DMS 273 treated with DMSO at 0.1 percent for 48 hours (cell line): ENCODE results near the gene MYO7B.

Source experiments
- DNase-seq: peaks from one replicate; lab custom pipeline; 2025; lab: John Stamatoyannopoulos, UW

The MYO7B gene

DNA sequence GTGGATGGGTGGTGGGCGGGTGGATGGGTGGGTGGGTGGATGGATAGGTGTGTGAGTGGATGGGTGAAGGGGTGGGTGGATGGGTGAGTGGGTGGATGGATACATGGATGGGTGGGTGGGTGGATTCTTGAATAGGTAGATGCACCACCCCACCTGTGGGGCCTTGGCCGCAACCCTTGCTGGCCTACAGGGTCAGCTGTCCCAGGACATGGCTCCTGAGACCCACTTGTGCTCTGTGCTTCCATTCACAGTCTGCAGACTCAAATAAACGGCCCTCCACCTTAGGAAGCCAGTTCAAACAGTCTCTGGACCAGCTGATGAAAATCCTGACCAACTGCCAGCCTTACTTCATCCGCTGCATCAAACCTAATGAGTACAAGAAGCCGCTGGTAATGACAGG lies 54.4 kb downstream of the MYO7B start:
- DNase-seq, result no peak

DNA sequence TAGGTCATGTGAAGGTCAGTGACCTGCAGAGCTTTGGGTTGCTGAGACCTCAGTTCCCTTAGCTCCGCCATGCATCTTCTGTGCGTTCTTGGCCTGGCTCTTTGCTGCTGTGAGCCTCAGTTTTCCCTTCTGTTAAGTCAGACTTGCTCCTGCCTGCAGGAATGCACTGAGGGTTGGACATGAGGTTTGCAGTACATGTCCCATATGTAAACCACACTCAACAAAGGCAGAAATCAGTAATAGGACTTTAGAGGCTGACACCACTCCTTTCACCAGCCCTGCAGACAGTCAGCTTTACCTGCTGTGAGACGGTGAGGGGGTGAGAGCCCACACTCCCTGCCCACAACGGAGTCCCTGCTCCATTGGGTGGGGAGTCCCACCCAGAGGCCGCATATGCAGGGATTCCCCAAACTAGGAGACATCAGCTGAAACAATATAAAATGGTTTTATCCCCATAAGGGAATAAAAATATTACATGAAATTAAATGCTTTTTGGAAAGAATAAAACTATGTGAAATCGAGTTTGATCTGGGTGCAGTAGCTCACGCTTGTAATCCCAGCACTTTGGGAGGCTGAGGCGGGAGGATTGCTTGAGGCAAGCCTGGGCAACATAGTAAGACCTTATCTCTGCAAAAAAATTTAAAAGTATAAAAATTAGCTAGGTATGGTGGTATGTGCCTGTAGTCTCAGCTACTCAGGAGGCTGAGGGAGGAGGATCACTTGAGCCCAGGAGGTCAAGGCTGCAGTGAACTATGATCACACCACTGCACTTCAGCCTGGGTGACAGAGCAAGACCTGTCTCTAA lies 55.1 kb downstream of the MYO7B start:
- no peak for DNase-seq

DNA sequence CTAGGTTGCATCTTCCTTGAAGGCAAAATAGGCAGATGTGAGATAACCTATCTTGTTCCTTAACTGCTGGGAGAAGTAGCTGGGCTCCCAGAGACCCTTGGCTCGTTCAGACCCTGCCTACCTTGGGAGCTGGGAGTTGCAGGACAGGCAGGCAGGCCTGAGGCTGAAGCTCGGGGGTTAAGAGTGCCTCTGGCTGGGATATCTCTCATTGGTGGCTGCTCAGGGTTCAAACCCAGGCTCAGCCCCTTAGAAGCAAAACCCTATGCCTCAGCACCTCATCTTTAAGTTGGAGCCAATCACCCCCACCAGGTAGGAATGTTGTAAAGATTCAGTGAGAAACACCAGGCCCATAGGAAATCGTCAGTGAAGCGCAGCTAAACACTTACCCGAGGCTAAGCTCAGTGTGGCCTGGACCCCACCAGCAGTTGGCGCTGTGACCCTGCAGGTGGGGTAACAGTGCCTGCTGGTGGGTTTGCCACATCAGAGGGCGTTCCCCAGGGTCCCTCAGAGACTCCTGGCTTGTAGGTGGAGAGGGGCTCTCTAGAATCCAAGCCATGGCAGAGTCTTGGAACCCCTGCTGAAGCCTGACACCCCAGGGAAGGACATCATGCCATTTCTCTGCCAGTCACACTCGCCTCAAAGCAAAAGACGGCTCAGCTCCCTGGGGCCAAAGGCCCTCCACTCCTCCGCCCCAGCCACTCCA lies 55.9 kb downstream of the MYO7B start:
- no peak for DNase-seq

DNA sequence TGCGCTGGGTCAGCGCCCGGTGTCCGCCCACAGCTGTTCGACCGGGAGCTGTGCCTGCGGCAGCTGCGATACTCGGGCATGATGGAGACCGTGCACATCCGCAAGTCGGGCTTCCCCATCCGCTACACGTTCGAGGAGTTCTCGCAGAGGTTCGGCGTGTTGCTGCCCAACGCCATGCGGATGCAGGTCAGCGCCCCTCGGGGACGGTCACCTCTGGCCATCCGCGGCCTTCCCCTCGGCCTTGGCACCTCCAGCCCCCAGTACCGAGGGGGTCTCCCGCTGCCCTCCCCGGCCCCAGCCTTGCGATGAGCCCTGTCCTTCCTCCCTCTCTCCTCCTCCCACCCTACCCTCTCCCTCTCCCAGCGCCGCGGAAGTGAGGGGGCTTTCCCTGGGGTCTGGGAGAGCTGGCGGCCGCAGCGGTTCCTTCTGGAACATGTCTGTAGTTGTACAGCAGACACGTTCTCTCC lies 57.3 kb downstream of the MYO7B start:
- no peak for DNase-seq

DNA sequence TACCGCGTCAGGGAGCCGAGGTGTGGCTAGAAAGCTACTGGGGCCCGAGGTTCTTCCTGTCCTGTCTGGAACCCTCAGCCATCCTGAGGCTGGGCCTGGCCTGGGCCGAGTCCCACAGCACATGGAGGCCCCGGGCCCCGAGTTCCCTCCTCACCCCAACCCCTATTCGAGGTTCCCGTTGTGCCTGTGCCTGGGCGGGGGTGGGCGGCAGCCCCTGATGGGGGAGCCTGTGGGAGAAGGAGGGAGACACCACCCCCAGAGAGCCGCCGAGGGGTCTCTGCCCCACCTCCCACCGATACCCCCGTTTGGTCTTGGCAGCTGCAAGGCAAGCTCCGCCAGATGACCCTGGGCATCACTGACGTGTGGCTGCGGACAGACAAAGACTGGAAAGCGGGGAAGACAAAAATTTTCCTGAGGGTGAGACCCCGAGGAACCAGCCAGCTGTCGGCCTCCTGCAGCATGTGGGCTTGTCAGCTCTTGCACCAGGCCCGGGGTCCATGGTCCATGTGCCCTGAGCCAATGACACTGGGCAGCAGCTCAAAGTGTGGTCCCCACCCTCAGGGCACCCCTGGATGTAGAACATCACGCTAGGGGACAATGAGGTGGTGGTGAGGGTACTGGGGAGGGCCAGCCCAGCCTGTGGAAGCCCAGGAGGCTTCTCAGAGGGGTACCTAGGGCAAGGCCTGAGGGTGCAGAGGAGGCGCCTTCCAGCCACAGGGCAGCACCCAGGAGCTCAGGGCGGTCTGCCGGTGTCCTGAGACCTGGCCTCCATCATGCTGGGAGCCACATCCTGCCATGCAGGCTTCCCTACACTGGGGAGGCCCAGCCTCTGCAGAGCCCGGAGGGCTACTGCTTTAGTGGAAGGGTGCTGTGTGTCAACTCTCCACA lies 58.0 kb downstream of the MYO7B start:
- no peak for DNase-seq

DNA sequence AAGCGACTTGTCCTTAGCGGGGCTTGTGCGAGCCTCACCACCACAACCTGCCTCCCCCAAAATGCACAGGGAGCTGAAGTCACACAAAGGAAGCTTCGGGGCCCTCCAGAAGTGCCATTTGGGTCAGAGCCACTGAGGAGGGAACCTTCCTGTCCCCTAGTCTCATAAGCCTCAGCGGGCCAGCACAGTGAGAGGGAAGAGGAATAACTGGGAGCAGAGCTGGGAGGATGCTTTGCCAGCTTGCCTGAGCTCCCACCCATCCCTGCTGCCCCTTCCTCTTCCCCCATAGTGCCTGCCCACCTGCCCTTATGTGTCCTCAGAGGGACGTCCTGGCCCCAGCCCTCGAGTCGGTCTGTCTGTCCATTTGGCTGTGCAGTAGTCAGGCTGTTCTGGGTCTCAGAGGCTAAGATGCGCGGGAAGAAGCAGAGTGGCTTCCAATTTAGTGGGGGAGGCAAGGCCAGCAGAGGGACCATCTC lies 58.7 kb downstream of the MYO7B start:
- no peak for DNase-seq

DNA sequence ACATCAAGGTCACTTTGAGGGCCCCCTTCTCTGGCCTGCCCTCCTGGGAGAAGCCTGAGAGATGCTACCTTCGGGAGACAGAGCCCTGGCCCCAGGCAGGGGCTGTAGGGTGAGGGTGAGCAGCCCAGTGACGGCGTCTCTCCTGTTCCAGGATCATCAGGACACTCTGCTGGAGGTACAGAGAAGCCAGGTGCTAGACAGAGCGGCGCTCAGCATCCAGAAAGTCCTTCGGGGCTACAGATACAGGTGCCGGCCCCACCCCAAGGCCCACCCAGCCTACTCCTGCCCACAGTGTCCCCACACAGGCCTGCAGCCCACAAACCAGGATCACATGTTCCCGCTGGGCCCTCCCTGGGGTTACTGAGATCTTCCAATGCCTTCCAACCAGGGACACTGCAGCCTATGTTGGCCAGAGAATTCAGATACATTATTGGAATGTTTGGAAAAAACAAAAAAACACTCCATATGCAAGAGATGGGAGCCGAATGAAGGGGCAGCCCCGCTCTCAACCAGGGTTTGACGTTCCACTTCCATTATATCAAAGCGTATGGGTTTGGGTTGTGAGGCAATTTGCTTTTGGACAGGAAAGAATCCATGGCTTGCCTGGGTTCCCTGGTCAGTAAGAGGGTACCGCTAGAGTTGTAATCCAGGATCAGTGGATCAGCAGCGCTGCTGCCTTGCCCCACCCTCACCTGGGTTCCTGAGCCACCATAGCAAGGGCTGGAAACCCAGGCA lies 61.0 kb downstream of the MYO7B start:
- DNase-seq, result no peak

DNA sequence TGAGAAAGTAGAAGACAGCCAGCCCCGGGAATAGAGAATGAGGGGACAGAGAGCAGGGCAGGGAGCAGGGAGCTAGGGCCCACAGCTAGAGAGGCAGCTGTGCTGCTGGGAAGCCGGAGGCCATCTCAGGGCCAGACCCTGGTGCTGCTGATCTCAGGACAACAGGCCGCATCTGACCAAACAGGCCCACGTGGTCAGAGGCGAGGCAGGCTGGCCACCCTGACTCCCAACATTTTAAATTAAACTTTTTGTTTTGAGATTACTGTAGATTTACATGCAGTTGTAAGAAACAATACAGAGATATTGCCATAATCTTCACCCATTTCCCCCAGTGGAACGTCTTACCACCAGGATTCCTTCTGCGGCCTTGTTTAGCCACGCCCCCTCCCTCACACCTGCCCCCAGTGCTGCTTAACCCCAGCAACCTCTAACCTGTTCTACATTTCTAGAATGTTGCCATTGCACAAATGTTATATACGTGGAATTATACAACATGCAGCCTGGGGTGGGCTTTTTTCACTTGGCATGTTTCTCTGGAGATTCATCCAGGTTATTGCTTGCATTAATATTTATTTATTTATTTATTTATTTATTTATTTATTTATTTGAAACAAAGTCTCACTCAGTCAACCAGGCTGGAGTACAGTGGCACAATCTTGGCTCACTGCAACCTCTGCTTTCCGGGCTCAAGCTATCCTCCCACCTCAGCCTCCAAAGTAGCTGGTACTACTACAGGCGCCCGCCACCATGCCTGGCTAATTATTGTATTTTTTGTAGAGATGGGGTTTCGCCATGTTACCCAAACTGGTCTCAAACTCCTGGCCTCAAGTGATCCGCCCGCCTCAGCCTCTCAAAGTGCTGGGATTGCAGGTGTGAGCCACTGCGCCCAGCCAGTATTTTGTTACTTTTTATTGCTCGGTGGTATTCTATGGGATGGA lies 61.8 kb downstream of the MYO7B start:
- DNase-seq, result no peak

DNA sequence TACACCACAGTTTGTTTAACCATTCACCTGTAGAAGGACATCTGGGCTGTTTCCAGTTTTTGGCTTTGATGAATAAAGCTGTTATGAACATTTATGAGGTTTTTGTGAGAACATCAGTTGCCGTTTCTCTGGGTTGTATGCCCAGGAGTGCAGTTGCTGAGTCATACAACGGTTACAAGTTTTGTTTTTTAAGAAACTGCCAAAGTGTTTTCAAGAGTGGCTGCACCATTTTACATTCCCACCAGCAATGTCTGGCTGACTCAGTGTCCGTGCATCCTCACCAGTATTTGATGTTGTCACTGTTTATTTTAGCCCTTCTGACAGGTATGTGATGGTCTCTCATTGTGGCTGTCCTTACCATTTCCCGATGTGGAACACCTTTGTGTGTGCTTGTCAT lies 62.5 kb downstream of the MYO7B start:
- DNase-seq, result no peak

DNA sequence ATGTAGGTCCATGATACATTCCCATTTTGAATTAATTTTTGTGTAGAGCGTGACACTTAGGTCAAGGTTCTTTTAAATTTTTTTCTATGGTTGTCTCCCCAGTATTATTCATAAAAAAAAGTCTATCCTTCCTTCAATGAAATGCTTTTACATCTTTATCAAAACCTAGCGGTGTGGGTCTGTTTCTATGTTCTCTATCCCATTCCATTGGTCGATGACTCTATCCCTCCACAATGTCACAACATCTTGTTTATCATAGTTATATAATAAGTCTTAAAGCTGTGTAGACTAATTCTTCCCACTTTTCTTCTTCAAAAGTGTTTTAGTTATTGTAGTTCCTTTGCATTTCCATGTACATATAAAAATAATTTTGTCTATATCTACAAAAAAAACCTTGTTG lies 63.2 kb downstream of the MYO7B start:
- no peak for DNase-seq

DNA sequence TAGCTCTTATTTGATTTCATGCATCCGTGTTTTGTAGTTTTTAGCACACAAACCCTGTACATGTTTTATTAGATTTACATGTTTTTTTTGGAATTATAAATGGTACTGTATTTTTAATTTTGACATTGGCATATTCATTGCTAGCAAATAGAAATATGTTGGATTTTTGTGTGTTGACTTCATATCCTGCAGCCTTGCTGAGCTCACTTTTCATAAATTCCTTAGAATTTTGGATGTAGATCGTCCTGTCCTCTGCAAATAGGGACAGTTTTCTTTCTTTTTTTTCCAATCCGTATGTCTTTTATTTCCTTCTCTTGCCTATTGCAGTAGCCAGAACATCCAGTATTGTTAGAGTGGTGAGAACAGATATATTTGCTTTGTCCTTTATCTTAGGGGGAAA lies 63.7 kb downstream of the MYO7B start:
- DNase-seq, result no peak

DNA sequence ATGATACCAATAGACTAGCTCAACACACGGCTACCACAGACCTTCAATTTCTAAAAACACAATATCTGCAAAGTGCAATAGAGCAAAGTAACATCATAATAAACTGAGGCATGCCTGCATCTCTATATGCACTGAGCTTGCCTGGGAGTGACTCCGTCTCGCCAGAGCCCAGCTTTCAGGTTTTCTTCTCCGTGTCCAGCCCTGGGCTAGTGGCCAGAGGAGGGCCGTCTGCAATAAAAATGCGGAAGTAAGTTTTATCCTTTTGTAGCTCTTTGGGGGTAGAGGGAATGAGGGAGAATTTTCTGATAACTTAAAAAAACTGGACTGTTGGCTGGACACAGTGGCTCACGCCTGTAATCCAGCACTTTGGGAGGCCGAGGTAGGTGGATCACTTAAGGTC lies 69.5 kb downstream of the MYO7B start:
- DNase-seq, result no peak

DNA sequence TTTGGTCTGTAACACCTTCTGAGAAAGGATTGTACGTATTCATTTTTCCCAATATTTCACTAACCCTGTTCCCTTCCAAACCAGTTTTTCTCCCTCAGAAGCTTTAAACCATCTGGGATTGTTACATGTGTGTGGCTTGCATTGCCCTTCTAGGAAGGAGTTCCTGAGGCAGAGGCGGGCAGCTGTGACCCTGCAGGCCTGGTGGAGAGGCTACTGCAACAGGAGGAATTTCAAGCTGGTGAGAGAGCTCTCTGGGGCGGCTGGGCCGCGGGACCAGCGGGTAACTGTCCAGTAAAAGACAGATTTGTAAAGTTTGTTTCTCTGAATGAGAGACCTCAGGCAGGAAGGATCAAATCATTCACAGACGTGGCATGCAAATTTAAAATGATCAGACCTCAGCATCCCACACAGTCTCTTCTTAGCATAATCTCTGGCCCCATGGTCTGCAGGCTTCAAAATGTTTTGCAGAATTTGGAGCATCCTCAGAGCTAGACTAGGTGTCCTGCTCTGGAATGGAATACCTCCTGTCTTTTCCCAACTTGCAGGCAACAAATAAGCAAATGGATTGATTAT lies 70.3 kb downstream of the MYO7B start:
- no peak for DNase-seq

DNA sequence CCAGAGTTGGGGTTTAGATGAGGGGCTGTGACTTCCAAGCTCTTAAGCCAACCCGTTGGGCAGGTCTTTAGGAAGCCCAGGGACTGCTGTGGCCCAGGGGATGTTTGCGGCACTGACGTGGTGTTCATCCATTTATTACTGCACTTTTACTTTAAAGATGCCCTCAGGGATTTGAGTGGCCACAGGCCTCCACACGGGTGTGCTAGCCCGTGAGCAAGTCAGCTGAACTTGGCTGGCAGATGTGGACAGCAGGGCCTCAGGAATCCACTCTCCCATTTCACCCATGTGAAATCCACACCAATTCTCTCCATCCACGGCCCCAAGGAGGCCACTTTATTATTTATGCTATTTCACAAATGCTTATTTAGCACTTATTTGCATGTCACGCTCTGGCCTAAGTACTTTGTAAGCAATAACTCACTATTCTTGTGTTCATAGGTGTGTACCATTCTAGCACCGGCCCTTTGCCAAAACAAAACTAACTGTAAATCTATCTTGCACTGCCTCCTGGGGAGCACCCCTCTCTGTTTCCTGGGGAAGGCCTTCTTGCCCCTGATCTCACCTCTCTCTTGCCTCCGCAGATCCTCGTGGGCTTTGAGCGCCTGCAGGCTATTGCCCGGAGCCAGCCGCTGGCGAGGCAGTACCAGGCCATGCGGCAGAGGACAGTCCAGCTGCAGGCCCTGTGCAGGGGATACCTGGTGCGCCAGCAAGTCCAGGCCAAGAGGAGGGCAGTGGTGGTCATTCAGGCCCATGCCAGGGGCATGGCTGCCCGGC lies 71.3 kb downstream of the MYO7B start:
- DNase-seq, result no peak

DNA sequence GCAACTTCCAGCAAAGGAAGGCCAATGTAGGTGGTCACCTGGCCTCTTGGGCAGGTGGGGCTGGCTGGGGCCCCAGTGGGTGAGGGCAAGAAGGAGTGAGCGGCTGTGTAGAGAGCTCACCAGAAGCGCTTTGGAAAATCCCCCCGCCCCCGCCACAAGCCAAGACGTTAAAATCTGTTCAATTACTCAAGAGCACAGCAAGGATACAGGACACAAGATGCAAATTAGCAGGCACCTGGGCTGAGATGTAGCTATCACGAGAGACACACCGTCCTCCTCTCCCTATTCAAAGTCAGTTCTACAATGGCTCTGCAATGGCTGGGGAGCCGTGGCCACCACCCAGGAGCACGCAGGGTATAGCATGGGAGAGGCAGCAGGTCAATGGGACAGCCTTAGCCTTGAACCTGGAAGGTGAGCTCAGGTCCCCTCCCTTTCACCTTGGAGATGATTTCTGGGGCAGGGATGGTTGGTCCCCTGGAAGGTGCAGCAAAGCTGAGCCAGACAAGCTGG lies 72.0 kb downstream of the MYO7B start:
- DNase-seq, result no peak

DNA sequence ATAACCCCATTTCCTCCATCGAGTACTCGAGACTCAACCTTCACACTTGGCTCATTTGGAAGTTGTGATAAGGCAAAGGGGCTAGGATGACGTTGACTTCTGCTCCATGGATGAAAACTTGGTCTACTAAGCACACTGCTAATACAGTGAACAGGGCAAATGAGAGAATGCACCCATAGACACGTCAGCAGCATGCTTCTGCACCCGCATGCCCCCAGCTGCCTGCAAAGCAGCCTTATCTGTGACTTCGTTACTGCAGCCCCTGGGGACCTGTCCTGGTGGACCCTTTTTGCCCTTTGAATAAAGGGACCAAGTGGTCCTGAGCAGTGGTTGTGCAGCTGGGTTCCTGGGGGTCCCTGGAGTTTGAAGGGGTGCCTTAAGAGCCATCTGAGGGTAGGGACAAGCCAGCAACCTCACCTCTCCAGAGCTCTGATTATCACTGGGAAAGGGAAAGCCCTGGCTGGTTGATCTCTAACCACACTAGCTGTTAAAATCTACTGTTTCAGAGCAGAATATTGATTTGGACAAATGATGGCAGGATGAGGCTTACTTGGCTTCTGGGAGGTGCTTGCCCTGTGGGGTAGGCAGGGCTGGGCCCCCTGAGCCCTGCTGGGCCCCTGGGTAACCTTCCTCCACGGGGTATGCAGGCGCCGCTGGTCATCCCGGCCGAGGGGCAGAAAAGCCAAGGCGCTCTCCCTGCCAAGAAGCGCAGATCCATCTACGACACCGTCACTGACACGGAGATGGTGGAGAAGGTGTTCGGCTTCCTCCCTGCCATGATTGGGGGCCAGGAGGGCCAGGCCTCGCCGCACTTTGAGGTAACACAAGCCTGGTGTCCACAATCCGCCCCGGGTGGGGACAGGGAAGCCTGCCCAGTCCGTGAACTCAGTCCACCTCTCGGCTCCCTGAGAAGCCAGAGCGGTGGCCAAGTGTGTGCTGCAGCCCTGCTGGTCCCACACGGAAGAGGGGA lies 72.9 kb downstream of the MYO7B start:
- DNase-seq, result no peak

DNA sequence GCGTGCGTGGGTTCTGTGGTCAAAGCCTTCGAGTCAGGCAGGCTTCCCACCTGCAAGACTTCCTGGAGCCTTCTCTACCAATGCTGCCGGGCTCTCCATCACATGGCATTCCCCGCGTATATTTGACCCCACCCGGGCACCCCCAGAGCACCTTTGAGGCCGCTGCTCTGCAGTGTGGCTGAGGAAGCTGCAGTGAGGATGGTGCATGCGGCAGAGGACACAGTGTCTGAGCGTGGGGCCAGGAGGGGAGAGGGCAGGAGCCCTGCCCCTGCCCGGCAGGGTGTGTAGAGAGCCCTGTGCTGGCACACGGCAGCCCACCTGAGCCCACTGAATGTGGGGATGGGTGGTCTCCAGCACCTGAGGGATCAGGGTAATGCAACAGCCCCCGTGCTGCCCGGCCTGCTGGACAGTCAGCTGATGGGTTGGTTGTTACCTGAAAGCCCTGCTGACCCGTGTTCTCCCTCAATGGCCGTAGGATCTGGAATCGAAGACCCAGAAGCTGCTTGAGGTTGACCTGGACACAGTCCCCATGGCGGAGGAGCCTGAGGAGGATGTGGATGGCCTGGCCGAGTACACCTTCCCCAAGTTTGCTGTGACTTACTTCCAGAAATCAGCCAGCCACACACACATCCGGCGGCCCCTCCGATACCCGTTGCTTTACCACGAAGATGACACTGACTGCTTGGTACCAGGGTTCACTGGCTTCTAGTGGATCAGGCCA lies 73.7 kb downstream of the MYO7B start:
- no peak for DNase-seq
